ENCODE data around the gene IVD. TPM values are rescaled to one million over a fixed set of nuclear protein-coding genes. Genes with fewer than 3 reads are reported as not detected.

The IVD gene
- total and polyA plus RNA-seq, 2 donors (not counting 1 experiment from before 2014, with no cell fraction given), result 41.7 to 106 TPM

DNA sequence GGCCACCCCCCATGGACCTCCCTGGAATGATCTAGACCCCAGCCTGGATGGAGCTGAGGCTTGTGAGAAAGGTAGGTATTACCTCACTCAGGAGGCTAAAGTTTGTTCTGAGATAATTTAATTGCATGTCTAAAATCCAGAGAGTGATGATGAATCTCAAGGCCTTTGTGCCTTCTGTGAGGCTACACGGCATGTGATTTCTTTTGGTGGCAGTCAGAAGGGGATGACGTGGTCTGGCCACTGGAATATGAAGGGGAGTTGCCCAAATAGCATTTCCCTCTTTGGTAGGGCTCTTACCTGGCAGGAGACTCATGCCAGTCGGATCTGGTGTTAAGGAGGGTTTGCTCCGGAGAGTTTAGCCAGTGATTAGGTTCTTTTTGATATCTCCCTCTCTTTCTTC lies 37.7 kb downstream of the IVD start:
- peaks cover 8% of the 10 kb centered on the region for H3K27me3 Mint-ChIP-seq
- Histone ChIP-seq H3K36me3 (replicated peaks in 1 of 2; ENCODE audit: control extremely low read depth in 1 of 2, control insufficient read depth in 1 of 2, extremely low read depth in 1 of 2, insufficient read depth in 2 of 2, low read length in 1 of 2) (peaks cover 0 to 4% of the 10 kb centered on the region in 2 experiments), H3K27ac (ENCODE audit: low read length in 2 of 2) (no peak overlapping the region), H4K20me1 (ENCODE audit: control insufficient read depth, insufficient read depth, low read length, poor library complexity, severe bottlenecking) (peaks cover 58% of the 10 kb centered on the region), H2AFZ (ENCODE audit: insufficient read depth, low read depth, low read length, poor library complexity, severe bottlenecking) (no peak overlapping the region), H3K4me2 (replicated peaks; ENCODE audit: low read depth, low read length, poor library complexity, severe bottlenecking) (peak overlapping the region; percentile 99), H3K79me2 (ENCODE audit: control insufficient read depth, insufficient read depth, low read length) (peaks cover 65% of the 10 kb centered on the region), H3K4me1 (ENCODE audit: control insufficient read depth in 2 of 2, insufficient read depth in 2 of 2, low read length in 2 of 2) (peaks cover 17 to 25% of the 10 kb centered on the region in 2 donors), H3K9me3 (ENCODE audit: control extremely low read depth in 1 of 3, control insufficient read depth in 2 of 3, insufficient read depth in 1 of 3, low read length in 2 of 3) (no peaks in the 10 kb centered on the region), H3K4me3 (ENCODE audit: control extremely low read depth in 1 of 5, extremely low read depth in 1 of 5, insufficient read depth in 1 of 5, low read depth in 2 of 5, low read length in 4 of 5) (no peak overlapping the region), H3K27me3 (replicated peaks in 1 of 4; ENCODE audit: control extremely low read depth in 1 of 4, control insufficient read depth in 3 of 4, insufficient read depth in 4 of 4, low read length in 3 of 4) (peaks cover 0 to 12% (median 3%) of the 10 kb centered on the region in 4 experiments), H3K9ac (ENCODE audit: low read length) (no peak overlapping the region)
- peak overlapping the region; percentile 90 for H3K4me3 Mint-ChIP-seq
- ATAC-seq (ENCODE audit: low read depth) (no peak), DNase-seq (no peak)
- H3K27ac Mint-ChIP-seq, result peak overlapping the region; percentile 17
- POLR2A ChIA-PET, result interaction anchor here (0.5 kb wide), 1 partner anchor 18 kb away, joined by 5 read pairs; no protein-coding TSS in a partner anchor
- CTCF ChIA-PET, result interaction anchor here (1.2 to 1.5 kb wide), 2 partner anchors 99 to 251 kb away, joined by 4 to 5 read pairs; no protein-coding TSS in a partner anchor
- no peaks in the 10 kb centered on the region for H3K9me3 Mint-ChIP-seq (ENCODE audit: insufficient read depth)
- intact Hi-C loops (cut with micrococcal nuclease), result loop anchor here (5.0 kb wide), 4 partner anchors 36 to 149 kb away; partner anchors contain the start of genes CCDC32, IVD, KNL1 and RPUSD2
- 93% methylated on average over 2 of the region's 4 CpGs for WGBS (ENCODE audit: insufficient coverage)
- peaks cover 45% of the 10 kb centered on the region for H3K4me1 Mint-ChIP-seq
- TF ChIP-seq, protein P1, sequence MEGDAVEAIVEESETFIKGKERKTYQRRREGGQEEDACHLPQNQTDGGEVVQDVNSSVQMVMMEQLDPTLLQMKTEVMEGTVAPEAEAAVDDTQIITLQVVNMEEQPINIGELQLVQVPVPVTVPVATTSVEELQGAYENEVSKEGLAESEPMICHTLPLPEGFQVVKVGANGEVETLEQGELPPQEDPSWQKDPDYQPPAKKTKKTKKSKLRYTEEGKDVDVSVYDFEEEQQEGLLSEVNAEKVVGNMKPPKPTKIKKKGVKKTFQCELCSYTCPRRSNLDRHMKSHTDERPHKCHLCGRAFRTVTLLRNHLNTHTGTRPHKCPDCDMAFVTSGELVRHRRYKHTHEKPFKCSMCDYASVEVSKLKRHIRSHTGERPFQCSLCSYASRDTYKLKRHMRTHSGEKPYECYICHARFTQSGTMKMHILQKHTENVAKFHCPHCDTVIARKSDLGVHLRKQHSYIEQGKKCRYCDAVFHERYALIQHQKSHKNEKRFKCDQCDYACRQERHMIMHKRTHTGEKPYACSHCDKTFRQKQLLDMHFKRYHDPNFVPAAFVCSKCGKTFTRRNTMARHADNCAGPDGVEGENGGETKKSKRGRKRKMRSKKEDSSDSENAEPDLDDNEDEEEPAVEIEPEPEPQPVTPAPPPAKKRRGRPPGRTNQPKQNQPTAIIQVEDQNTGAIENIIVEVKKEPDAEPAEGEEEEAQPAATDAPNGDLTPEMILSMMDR (IDR thresholded peaks at IDR 0.05), result no peak
- no peak for TF ChIP-seq EZH2 (IDR thresholded peaks at IDR 0.05; ENCODE audit: borderline replicate concordance, insufficient read depth, low read depth, low read length, poor library complexity, severe bottlenecking)

DNA sequence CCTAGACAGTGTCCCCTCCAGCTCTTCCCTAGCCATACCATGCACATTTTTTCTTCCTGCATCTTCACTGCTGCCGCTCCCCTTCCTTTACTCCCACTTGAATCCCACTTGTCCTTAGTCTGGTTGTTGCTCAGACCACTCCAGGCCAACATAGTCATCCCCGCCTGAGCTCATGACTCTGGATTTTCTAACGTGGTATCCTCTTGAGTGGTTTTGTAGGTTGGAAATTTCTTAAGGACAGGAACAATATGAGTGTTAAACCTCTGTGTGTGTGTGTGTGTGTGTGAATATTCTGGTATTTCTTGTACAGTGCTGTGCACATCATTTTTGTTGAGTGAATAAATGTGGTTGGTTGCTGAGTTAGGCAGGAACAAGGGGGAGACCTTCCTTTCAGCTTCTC lies 38.3 kb downstream of the IVD start:
- no peak overlapping the region for H3K4me2 ChIP-seq (replicated peaks; ENCODE audit: low read depth, low read length, poor library complexity, severe bottlenecking)
- H3K9me3 Mint-ChIP-seq (ENCODE audit: insufficient read depth), result no peaks in the 10 kb centered on the region
- intact Hi-C loops (cut with micrococcal nuclease), result loop anchor here (5.0 kb wide), 4 partner anchors 37 to 148 kb away; partner anchors contain the start of genes CCDC32, IVD, KNL1 and RPUSD2
- no peak for DNase-seq
- H3K27ac Mint-ChIP-seq, result no peak overlapping the region
- H3K79me2 ChIP-seq (ENCODE audit: control insufficient read depth, insufficient read depth, low read length), result peaks cover 71% of the 10 kb centered on the region
- 100% methylated on average over 1 of the region's 3 CpGs for WGBS (ENCODE audit: insufficient coverage)
- ChIA-PET POLR2A (no interaction called here), CTCF (interaction anchor here (1.5 kb wide), 1 partner anchor 99 kb away, joined by 5 read pairs; no protein-coding TSS in a partner anchor)
- H4K20me1 ChIP-seq (ENCODE audit: control insufficient read depth, insufficient read depth, low read length, poor library complexity, severe bottlenecking), result peaks cover 64% of the 10 kb centered on the region
- no peaks in the 10 kb centered on the region for H3K9me3 ChIP-seq (ENCODE audit: control extremely low read depth in 1 of 3, control insufficient read depth in 2 of 3, insufficient read depth in 1 of 3, low read length in 2 of 3)
- peaks cover 17 to 25% of the 10 kb centered on the region in 2 donors for H3K4me1 ChIP-seq (ENCODE audit: control insufficient read depth in 2 of 2, insufficient read depth in 2 of 2, low read length in 2 of 2)
- TF ChIP-seq, protein P1 (IDR thresholded peaks at IDR 0.05), result no peak
- no peak for TF ChIP-seq EZH2 (IDR thresholded peaks at IDR 0.05; ENCODE audit: borderline replicate concordance, insufficient read depth, low read depth, low read length, poor library complexity, severe bottlenecking)
- H3K9ac ChIP-seq (ENCODE audit: low read length), result no peak overlapping the region
- peaks cover 0 to 6% (median 1%) of the 10 kb centered on the region in 4 experiments for H3K27me3 ChIP-seq (replicated peaks in 1 of 4; ENCODE audit: control extremely low read depth in 1 of 4, control insufficient read depth in 3 of 4, insufficient read depth in 4 of 4, low read length in 3 of 4)
- H3K36me3 ChIP-seq (replicated peaks in 1 of 2; ENCODE audit: control extremely low read depth in 1 of 2, control insufficient read depth in 1 of 2, extremely low read depth in 1 of 2, insufficient read depth in 2 of 2, low read length in 1 of 2), result peaks cover 0 to 4% of the 10 kb centered on the region in 2 experiments
- H3K27ac ChIP-seq (ENCODE audit: low read length in 2 of 2), result no peak overlapping the region
- no peak overlapping the region for H2AFZ ChIP-seq (ENCODE audit: insufficient read depth, low read depth, low read length, poor library complexity, severe bottlenecking)
- peaks cover 3% of the 10 kb centered on the region for H3K27me3 Mint-ChIP-seq
- H3K4me3 ChIP-seq (ENCODE audit: control extremely low read depth in 1 of 5, extremely low read depth in 1 of 5, insufficient read depth in 1 of 5, low read depth in 2 of 5, low read length in 4 of 5), result no peak overlapping the region
- no peak for ATAC-seq (ENCODE audit: low read depth)
- H3K4me1 Mint-ChIP-seq, result peaks cover 41% of the 10 kb centered on the region
- H3K4me3 Mint-ChIP-seq, result peak overlapping the region; percentile 90
